ENCODE measurements around the gene CFAP65. TPM values are rescaled to one million over a fixed set of nuclear protein-coding genes. Genes with fewer than 3 reads are reported as not detected.

Gene CFAP65, protein sequence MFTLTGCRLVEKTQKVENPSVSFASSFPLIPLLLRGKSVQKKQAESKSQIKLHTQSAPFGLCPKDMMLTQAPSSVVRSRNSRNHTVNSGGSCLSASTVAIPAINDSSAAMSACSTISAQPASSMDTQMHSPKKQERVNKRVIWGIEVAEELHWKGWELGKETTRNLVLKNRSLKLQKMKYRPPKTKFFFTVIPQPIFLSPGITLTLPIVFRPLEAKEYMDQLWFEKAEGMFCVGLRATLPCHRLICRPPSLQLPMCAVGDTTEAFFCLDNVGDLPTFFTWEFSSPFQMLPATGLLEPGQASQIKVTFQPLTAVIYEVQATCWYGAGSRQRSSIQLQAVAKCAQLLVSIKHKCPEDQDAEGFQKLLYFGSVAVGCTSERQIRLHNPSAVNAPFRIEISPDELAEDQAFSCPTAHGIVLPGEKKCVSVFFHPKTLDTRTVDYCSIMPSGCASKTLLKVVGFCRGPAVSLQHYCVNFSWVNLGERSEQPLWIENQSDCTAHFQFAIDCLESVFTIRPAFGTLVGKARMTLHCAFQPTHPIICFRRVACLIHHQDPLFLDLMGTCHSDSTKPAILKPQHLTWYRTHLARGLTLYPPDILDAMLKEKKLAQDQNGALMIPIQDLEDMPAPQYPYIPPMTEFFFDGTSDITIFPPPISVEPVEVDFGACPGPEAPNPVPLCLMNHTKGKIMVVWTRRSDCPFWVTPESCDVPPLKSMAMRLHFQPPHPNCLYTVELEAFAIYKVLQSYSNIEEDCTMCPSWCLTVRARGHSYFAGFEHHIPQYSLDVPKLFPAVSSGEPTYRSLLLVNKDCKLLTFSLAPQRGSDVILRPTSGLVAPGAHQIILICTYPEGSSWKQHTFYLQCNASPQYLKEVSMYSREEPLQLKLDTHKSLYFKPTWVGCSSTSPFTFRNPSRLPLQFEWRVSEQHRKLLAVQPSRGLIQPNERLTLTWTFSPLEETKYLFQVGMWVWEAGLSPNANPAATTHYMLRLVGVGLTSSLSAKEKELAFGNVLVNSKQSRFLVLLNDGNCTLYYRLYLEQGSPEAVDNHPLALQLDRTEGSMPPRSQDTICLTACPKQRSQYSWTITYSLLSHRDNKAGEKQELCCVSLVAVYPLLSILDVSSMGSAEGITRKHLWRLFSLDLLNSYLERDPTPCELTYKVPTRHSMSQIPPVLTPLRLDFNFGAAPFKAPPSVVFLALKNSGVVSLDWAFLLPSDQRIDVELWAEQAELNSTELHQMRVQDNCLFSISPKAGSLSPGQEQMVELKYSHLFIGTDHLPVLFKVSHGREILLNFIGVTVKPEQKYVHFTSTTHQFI (N-terminal part only)
- total RNA-seq: 7.6 TPM
- long read RNA-seq, partial matches to known transcripts: 5 of 9 reads
- long read RNA-seq, other reads (novel, unspliced or antisense): 4 of 9 reads

DNA sequence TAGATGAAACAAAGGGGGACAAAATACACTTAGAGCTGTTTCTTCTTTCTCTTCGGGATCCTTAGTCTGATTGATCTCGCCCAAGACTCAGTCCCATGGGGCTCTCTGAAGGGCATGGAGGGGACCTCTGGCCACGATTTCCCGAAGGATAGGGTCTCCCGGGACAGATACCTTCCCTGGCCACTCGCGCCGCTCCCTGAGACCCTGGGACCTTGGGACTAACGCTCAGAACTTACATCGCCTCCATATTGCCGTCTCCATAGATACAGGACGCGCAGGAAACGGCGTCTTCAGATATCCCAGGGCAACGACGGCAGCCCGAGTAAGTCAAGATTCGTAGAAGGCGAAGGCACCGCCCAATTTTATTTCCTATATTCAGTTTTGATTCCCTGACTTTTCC is at the start of gene CFAP65:
Gene CFAP65, minus strand, starts transcription at position 265 of the 400 bp plus-strand sequence. CDS start 2,468 bp downstream, outside the sequence.
- Histone ChIP-seq H3K27me3 (ENCODE audit: low read depth) (peaks cover 47% of the 10 kb centered on the region), H3K4me3 (peak within 1 kb of the TSS; percentile 26), H3K9me3 (no peaks in the 10 kb centered on the region), H3K4me1 (no peaks in the 10 kb centered on the region), H3K27ac (no peak within 1 kb of the TSS), H3K36me3 (no peaks in the 10 kb centered on the region)
- intact Hi-C loops (cut with DNase I): no loop called here
- DNase-seq (no peak), ATAC-seq (peak in 1 of 2 donors; percentile 57)
- TF ChIP-seq, protein P1, sequence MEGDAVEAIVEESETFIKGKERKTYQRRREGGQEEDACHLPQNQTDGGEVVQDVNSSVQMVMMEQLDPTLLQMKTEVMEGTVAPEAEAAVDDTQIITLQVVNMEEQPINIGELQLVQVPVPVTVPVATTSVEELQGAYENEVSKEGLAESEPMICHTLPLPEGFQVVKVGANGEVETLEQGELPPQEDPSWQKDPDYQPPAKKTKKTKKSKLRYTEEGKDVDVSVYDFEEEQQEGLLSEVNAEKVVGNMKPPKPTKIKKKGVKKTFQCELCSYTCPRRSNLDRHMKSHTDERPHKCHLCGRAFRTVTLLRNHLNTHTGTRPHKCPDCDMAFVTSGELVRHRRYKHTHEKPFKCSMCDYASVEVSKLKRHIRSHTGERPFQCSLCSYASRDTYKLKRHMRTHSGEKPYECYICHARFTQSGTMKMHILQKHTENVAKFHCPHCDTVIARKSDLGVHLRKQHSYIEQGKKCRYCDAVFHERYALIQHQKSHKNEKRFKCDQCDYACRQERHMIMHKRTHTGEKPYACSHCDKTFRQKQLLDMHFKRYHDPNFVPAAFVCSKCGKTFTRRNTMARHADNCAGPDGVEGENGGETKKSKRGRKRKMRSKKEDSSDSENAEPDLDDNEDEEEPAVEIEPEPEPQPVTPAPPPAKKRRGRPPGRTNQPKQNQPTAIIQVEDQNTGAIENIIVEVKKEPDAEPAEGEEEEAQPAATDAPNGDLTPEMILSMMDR (IDR thresholded peaks at IDR 0.05): no peak

DNA sequence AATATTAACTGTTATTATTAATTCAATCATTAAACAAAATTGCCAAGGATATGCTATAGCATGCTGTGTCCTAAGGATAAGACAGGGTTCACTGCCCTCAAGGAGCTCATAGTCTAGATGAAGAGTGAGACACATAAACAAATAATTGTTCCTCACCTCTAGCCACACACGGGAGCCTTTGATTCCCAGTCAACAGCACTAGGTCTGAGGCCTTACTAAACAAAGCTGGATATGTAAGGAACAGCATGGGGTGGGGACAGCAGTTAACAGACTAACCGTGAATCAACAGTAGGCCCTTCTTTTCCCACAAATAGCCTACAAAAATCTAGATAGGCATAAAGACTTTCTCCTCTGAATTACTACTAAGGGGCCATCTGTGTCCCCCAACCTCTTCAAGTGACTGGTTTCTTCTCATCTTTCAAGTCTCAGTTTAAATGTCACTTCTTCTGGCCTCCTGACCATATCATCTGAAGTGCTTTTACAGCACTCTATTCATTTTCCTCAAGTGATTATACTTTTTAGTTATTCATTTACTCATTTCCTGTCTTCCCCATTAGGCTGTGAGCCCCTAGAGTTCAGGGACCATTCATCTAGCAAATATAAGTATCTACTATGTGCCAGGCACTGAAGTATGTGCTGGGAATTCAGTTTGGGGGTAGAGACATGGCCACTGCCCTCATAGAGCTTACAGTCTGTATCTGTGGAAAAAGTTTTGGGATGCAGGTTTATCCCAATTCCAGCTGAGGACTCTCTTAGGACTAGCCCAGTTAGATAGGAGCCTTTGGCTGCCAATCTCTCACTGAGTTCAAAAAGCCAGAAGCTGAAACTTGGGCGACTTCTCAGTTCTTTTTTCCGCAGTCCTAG is 49.4 kb upstream of the CFAP65 start:
- Histone ChIP-seq H3K27ac (no peak overlapping the region), H3K27me3 (ENCODE audit: low read depth) (no peaks in the 10 kb centered on the region), H3K9me3 (no peaks in the 10 kb centered on the region), H3K4me3 (no peak overlapping the region), H3K36me3 (no peaks in the 10 kb centered on the region), H3K4me1 (peaks cover 24% of the 10 kb centered on the region)
- ATAC-seq: no peak
- TF ChIP-seq, protein P1 (IDR thresholded peaks at IDR 0.05): no peak
- intact Hi-C loops (cut with DNase I): no loop called here
- no peak for DNase-seq

DNA sequence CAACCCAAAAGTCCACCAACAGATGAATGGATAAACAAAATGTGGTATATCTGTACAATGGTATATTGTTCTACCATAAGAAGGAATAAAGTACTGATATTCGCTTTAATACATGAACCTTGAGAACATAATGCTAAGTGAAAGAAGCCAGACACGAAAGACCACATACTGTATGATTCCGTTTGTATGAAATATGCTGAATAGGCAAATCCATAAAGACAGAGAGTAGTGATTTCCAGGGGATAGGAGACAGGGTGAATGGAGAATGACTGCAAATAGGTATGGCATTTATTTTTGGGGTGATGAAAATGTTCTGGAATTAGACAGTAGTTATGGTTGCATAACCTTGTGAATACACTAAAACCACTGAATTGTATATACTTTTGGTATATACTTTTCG is 48.0 kb upstream of the CFAP65 start:
- H3K36me3 ChIP-seq: no peaks in the 10 kb centered on the region
- H3K27me3 ChIP-seq (ENCODE audit: low read depth): no peaks in the 10 kb centered on the region
- DNase-seq (no peak), ATAC-seq (no peak)
- H3K4me3 ChIP-seq: no peak overlapping the region
- intact Hi-C loops (cut with DNase I): no loop called here
- peaks cover 18% of the 10 kb centered on the region for H3K4me1 ChIP-seq
- no peak overlapping the region for H3K27ac ChIP-seq
- TF ChIP-seq, protein P1 (IDR thresholded peaks at IDR 0.05): no peak
- no peaks in the 10 kb centered on the region for H3K9me3 ChIP-seq

DNA sequence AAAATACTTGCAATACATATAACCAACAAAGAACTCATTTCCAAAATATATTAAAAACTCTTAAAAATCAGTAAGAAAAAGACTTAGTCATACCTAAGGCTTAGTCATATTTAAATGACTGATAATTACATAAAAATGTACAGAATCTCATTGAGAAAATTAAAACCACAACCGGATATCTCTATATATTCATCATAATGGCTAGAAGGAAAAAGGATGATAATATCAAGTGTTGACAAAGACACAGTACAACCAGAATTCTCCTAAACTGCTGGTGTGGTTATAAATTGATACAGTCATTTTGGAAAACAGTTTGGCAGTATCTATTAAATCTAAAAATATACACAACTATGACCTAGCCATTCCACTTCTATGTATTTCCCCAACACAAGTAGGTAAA is 46.5 kb upstream of the CFAP65 start:
- ATAC-seq: no peak
- Histone ChIP-seq H3K27ac (no peak overlapping the region), H3K27me3 (ENCODE audit: low read depth) (no peaks in the 10 kb centered on the region), H3K4me1 (peaks cover 13% of the 10 kb centered on the region), H3K9me3 (no peaks in the 10 kb centered on the region), H3K4me3 (no peak overlapping the region), H3K36me3 (no peaks in the 10 kb centered on the region)
- TF ChIP-seq, protein P1 (IDR thresholded peaks at IDR 0.05): no peak
- intact Hi-C loops (cut with DNase I): no loop called here
- no peak for DNase-seq

All from lower lobe of right lung (tissue), 2 donors.